Measurements from ENCODE around the gene DESI2.

GRCh38 chr1:244645890-244646289 lies 7.0 kb upstream of the DESI2 start:
- TF ChIP-seq CTCF (IDR thresholded peaks at IDR 0.05; ENCODE audit: control extremely low read depth in 1 of 3, insufficient read depth in 1 of 3, low read depth in 1 of 3, low read length in 3 of 3) (no peak), USF2 (IDR thresholded peaks at IDR 0.05; ENCODE audit: low read length) (no peak), PHF8 (conservative IDR thresholded peaks at IDR 0.05; ENCODE audit: low read depth, low read length) (no peak), BRCA1 (IDR thresholded peaks at IDR 0.05; ENCODE audit: low read depth, low read length) (no peak), SIN3A (conservative IDR thresholded peaks at IDR 0.05 in 1 of 2, IDR thresholded peaks at IDR 0.05 in 1 of 2; ENCODE audit: low read depth in 1 of 2, low read length in 2 of 2) (no peak), SP4 (IDR thresholded peaks at IDR 0.05; ENCODE audit: low read length) (no peak), SRF (IDR thresholded peaks at IDR 0.05; ENCODE audit: low read depth, low read length) (no peak), POLR2A (IDR thresholded peaks at IDR 0.05; ENCODE audit: control extremely low read depth in 1 of 2, low read depth in 2 of 2, low read length in 2 of 2) (no peak), SP1 (IDR thresholded peaks at IDR 0.05; ENCODE audit: low read depth, low read length) (no peak)

Measured in H1 (cell line).